GM12874 (cell line): ENCODE data around the gene PEA15.

Source experiments
- TF ChIP-seq, protein P1 (sequence below): IDR thresholded peaks from 2 replicates; pipeline ENCODE4 v1.5.1; 2011; ENCODE audit warnings: low read depth, mild to moderate bottlenecking, control low read depth, low read length, moderate library complexity; ENCODE audit not compliant: insufficient read depth

PEA15 gene

GRCh38 chr1:160179336-160179735 lies 25.8 kb upstream of the PEA15 start:
- TF ChIP-seq, protein P1, sequence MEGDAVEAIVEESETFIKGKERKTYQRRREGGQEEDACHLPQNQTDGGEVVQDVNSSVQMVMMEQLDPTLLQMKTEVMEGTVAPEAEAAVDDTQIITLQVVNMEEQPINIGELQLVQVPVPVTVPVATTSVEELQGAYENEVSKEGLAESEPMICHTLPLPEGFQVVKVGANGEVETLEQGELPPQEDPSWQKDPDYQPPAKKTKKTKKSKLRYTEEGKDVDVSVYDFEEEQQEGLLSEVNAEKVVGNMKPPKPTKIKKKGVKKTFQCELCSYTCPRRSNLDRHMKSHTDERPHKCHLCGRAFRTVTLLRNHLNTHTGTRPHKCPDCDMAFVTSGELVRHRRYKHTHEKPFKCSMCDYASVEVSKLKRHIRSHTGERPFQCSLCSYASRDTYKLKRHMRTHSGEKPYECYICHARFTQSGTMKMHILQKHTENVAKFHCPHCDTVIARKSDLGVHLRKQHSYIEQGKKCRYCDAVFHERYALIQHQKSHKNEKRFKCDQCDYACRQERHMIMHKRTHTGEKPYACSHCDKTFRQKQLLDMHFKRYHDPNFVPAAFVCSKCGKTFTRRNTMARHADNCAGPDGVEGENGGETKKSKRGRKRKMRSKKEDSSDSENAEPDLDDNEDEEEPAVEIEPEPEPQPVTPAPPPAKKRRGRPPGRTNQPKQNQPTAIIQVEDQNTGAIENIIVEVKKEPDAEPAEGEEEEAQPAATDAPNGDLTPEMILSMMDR, result no peak

DNA sequence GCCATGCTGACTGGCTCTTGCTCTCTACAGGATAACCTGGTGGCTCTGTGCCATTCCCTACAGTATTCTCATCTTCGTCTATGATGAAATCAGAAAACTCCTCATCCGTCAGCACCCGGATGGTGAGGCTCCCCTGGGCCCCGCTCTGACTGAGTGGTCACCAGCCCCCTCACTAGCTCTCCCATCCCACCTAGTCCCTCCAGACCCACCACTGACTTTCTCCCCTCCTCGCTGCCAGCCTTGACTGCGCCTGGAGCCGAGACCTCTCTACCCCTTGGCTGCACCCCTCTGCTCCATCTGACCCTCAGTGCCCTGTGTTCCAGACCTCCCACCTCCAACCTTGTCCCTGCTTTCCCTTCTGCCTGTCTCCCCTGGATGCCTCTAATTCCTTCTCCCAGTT lies 18.9 kb upstream of the PEA15 start:
- TF ChIP-seq, protein P1, result no peak

- TF ChIP-seq, protein P1, result no peak
Measured at GRCh38 chr1:160186729-160187128, 18.5 kb upstream of the PEA15 start.

DNA sequence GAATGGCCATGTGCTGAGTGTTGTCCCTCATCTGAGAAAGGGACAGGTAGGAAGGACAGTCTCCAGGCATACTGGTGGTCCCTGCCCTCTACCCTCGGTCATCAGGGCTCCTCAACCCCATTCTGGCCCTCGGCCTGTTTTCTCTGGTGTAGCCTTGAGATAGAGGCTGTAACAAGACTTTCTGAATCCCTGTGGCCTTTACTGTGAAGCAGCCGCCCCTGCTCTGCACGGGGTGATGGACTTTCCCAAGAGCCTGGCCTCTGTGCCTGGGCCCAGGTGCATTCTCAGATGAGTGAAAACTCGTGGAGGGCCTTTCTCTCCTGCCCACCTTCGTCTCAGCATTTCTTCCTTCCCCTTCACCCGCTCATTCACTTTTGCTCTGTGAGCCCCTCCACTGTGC lies 17.8 kb upstream of the PEA15 start:
- TF ChIP-seq, protein P1, result no peak

- TF ChIP-seq, protein P1, result no peak
Measured at GRCh38 chr1:160188341-160188740, 16.8 kb upstream of the PEA15 start.

GRCh38 chr1:160189649-160190625 lies 15.2 kb upstream of the PEA15 start, which contains the start of gene CASQ1:
Gene CASQ1 (plus strand): TSS chr1:160190575. CDS start chr1:160190752, 177 bp downstream.
- TF ChIP-seq, protein P1, result no peak

- TF ChIP-seq, protein P1, result no peak
Measured at GRCh38 chr1:160191756-160192155, 13.4 kb upstream of the PEA15 start.
